Measurements from ENCODE around the gene PAQR3.
"Not testable (repeated sequence)": the region's sequence is repeated elsewhere in the genome, so short reads cannot be mapped to it uniquely, and the experiment has no call there.

PAQR3 gene

GRCh38 chr4:78876568-78877320 lies 62.5 kb downstream of the PAQR3 start:
- Histone ChIP-seq H3K9ac (ENCODE audit: low read depth, low read length) (no peak overlapping the region), H3K4me2 (ENCODE audit: insufficient read depth, low read length) (no peak overlapping the region), H3K4me3 (ENCODE audit: low read depth in 1 of 2, low read length in 2 of 2) (no peak overlapping the region), H3K9me3 (ENCODE audit: insufficient read depth, low read length, severe bottlenecking) (no peaks in the 10 kb centered on the region), H3K27me3 (ENCODE audit: insufficient read depth, low read length, poor library complexity) (no peaks in the 10 kb centered on the region), H3K79me2 (ENCODE audit: insufficient read depth, low read length) (no peaks in the 10 kb centered on the region), H3K36me3 (ENCODE audit: insufficient read depth, low read length) (peaks cover 47% of the 10 kb centered on the region), H4K20me1 (ENCODE audit: insufficient read depth, low read length) (no peaks in the 10 kb centered on the region), H3K4me1 (ENCODE audit: insufficient read depth, low read length) (no peaks in the 10 kb centered on the region), H3K27ac (ENCODE audit: low read length) (no peak overlapping the region), H2AFZ (ENCODE audit: low read depth, low read length) (no peak overlapping the region)
- no peak for TF ChIP-seq EZH2 (IDR thresholded peaks at IDR 0.05; ENCODE audit: borderline replicate concordance, low read depth, low read length, severe bottlenecking)
- TF ChIP-seq, protein P1, sequence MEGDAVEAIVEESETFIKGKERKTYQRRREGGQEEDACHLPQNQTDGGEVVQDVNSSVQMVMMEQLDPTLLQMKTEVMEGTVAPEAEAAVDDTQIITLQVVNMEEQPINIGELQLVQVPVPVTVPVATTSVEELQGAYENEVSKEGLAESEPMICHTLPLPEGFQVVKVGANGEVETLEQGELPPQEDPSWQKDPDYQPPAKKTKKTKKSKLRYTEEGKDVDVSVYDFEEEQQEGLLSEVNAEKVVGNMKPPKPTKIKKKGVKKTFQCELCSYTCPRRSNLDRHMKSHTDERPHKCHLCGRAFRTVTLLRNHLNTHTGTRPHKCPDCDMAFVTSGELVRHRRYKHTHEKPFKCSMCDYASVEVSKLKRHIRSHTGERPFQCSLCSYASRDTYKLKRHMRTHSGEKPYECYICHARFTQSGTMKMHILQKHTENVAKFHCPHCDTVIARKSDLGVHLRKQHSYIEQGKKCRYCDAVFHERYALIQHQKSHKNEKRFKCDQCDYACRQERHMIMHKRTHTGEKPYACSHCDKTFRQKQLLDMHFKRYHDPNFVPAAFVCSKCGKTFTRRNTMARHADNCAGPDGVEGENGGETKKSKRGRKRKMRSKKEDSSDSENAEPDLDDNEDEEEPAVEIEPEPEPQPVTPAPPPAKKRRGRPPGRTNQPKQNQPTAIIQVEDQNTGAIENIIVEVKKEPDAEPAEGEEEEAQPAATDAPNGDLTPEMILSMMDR (IDR thresholded peaks at IDR 0.05; ENCODE audit: borderline replicate concordance, extremely low read depth, low read length, poor library complexity, severe bottlenecking) = no peak
- ATAC-seq (ENCODE audit: insufficient read depth, low read depth) (no peak), DNase-seq (no peak)

- no peak for ATAC-seq (ENCODE audit: insufficient read depth, low read depth)
- H3K79me2 ChIP-seq (ENCODE audit: insufficient read depth, low read length) = no peaks in the 10 kb centered on the region
- peaks cover 58% of the 10 kb centered on the region for H3K36me3 ChIP-seq (ENCODE audit: insufficient read depth, low read length)
These were observed 69.2 kb downstream of the PAQR3 start for GRCh38 chr4:78870056-78870455.

DNA sequence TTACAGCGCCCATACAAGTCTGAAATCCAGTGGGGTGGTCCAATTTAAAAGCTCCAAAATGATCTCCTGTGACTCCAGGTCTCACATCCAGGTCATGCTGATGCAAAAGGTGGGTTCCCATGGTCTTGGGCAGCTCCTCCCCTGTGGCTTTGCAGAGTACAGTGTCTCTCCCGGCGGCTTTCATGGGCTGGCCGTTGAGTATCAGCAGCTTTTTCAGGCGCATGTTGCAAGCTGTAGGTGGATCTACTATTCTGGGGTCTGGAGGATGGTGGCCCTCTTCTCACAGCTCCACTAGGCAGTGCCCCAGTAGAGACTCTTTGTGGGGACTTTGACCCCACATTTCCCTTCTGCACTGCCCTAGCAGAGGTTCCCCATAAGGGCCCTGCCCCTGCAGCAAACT lies 70.5 kb downstream of the PAQR3 start:
- H3K4me2 ChIP-seq (ENCODE audit: insufficient read depth, low read length) = not testable (repeated sequence)
- peaks cover 53% of the 10 kb centered on the region for H3K36me3 ChIP-seq (ENCODE audit: insufficient read depth, low read length)

More at GRCh38 chr4:78870056-78870455, 69.2 kb downstream of the PAQR3 start:
- TF ChIP-seq EZH2 (IDR thresholded peaks at IDR 0.05; ENCODE audit: borderline replicate concordance, low read depth, low read length, severe bottlenecking) = no peak
- TF ChIP-seq, protein P1 (IDR thresholded peaks at IDR 0.05; ENCODE audit: borderline replicate concordance, extremely low read depth, low read length, poor library complexity, severe bottlenecking) = no peak
- no peak overlapping the region for H3K27ac ChIP-seq (ENCODE audit: low read length)
- no peak overlapping the region for H2AFZ ChIP-seq (ENCODE audit: low read depth, low read length)
- H3K9me3 ChIP-seq (ENCODE audit: insufficient read depth, low read length, severe bottlenecking) = no peaks in the 10 kb centered on the region
- H3K9ac ChIP-seq (ENCODE audit: low read depth, low read length) = no peak overlapping the region
- no peak for DNase-seq
- no peaks in the 10 kb centered on the region for H3K27me3 ChIP-seq (ENCODE audit: insufficient read depth, low read length, poor library complexity)
- H3K4me3 ChIP-seq (ENCODE audit: low read depth in 1 of 2, low read length in 2 of 2) = no peak overlapping the region
- H4K20me1 ChIP-seq (ENCODE audit: insufficient read depth, low read length) = no peaks in the 10 kb centered on the region
- H3K4me2 ChIP-seq (ENCODE audit: insufficient read depth, low read length) = no peak overlapping the region
- no peaks in the 10 kb centered on the region for H3K4me1 ChIP-seq (ENCODE audit: insufficient read depth, low read length)

GRCh38 chr4:78865451-78865850 lies 73.8 kb downstream of the PAQR3 start:
- ATAC-seq (ENCODE audit: insufficient read depth, low read depth) = no peak
- H3K79me2 ChIP-seq (ENCODE audit: insufficient read depth, low read length) = no peaks in the 10 kb centered on the region
- H3K9ac ChIP-seq (ENCODE audit: low read depth, low read length) = no peak overlapping the region
- no peak overlapping the region for H3K27ac ChIP-seq (ENCODE audit: low read length)
- H3K27me3 ChIP-seq (ENCODE audit: insufficient read depth, low read length, poor library complexity) = no peaks in the 10 kb centered on the region
- no peak for DNase-seq
- H4K20me1 ChIP-seq (ENCODE audit: insufficient read depth, low read length) = no peaks in the 10 kb centered on the region
- no peaks in the 10 kb centered on the region for H3K4me1 ChIP-seq (ENCODE audit: insufficient read depth, low read length)
- no peaks in the 10 kb centered on the region for H3K9me3 ChIP-seq (ENCODE audit: insufficient read depth, low read length, severe bottlenecking)
- H2AFZ ChIP-seq (ENCODE audit: low read depth, low read length) = no peak overlapping the region
- H3K36me3 ChIP-seq (ENCODE audit: insufficient read depth, low read length) = peaks cover 39% of the 10 kb centered on the region
- TF ChIP-seq EZH2 (IDR thresholded peaks at IDR 0.05; ENCODE audit: borderline replicate concordance, low read depth, low read length, severe bottlenecking) = no peak
- TF ChIP-seq, protein P1 (IDR thresholded peaks at IDR 0.05; ENCODE audit: borderline replicate concordance, extremely low read depth, low read length, poor library complexity, severe bottlenecking) = no peak
- H3K4me2 ChIP-seq (ENCODE audit: insufficient read depth, low read length) = no peak overlapping the region
- no peak overlapping the region for H3K4me3 ChIP-seq (ENCODE audit: low read depth in 1 of 2, low read length in 2 of 2)

More for the DNA sequence above, 70.5 kb downstream of the PAQR3 start:
- H3K9ac ChIP-seq (ENCODE audit: low read depth, low read length); H3K27me3 ChIP-seq (ENCODE audit: insufficient read depth, low read length, poor library complexity); H3K79me2 ChIP-seq (ENCODE audit: insufficient read depth, low read length); H3K27ac ChIP-seq (ENCODE audit: low read length); H3K9me3 ChIP-seq (ENCODE audit: insufficient read depth, low read length, severe bottlenecking); DNase-seq; H3K4me3 ChIP-seq (ENCODE audit: low read depth in 1 of 2, low read length in 2 of 2); H3K4me1 ChIP-seq (ENCODE audit: insufficient read depth, low read length); ATAC-seq (ENCODE audit: insufficient read depth, low read depth); H2AFZ ChIP-seq (ENCODE audit: low read depth, low read length); H4K20me1 ChIP-seq (ENCODE audit: insufficient read depth, low read length): not testable (repeated sequence)
